Stimulated activated CD8-positive, alpha-beta memory T cell treated with anti-CD3 and anti-CD28 coated beads, Interleukin-15, amount 100 ng/mL, for 4 hours (primary cell): ENCODE measurements around the gene CRYGS.
"Not testable (repeated sequence)": the region's sequence is repeated elsewhere in the genome, so short reads cannot be mapped to it uniquely, and the experiment has no call there.

Experiments used
- DNase-seq, 2 donors: peaks; one replicate each; pipeline ENCODE4 v3.0.0-alpha.2; 2020; ENCODE audit warnings: low read depth in 2 of 2

The CRYGS gene

GRCh38 chr3:186552408-186553031 lies 8.3 kb upstream of the CRYGS start:
- DNase-seq, result no peak

- DNase-seq, result no peak
Observed at GRCh38 chr3:186551387-186551786, 7.2 kb upstream of the CRYGS start.

- no peak for DNase-seq
Observed at GRCh38 chr3:186549497-186549896, 5.3 kb upstream of the CRYGS start.

- no peak for DNase-seq
Observed at GRCh38 chr3:186540835-186541226, 3.3 kb downstream of the CRYGS start.

GRCh38 chr3:186540221-186540834 lies 3.9 kb downstream of the CRYGS start:
- DNase-seq, result peak; percentile 41 to 67

GRCh38 chr3:186538779-186539178 lies 5.4 kb downstream of the CRYGS start:
- DNase-seq, result no peak

GRCh38 chr3:186536883-186537844 lies 7.0 kb downstream of the CRYGS start:
- no peak for DNase-seq

- DNase-seq, result peak in 1 of 2 donors; percentile 30
Observed at GRCh38 chr3:186534113-186534669, 10.0 kb downstream of the CRYGS start.

- no peak for DNase-seq
Observed at GRCh38 chr3:186532598-186533072, 11.5 kb downstream of the CRYGS start.

- DNase-seq, result not testable (repeated sequence)
Observed at GRCh38 chr3:186531694-186532093, 12.5 kb downstream of the CRYGS start.

GRCh38 chr3:186530415-186530814 lies 13.8 kb downstream of the CRYGS start:
- DNase-seq, result no peak

- DNase-seq, result no peak
Observed at GRCh38 chr3:186529201-186529999, 14.8 kb downstream of the CRYGS start.

GRCh38 chr3:186526256-186526606 lies 17.9 kb downstream of the CRYGS start:
- DNase-seq, result no peak

- no peak for DNase-seq
Observed at GRCh38 chr3:186525369-186526255, 18.6 kb downstream of the CRYGS start.

- no peak for DNase-seq
Observed at GRCh38 chr3:186524616-186525015, 19.6 kb downstream of the CRYGS start.

- no peak for DNase-seq
Observed at GRCh38 chr3:186523434-186523833, 20.7 kb downstream of the CRYGS start.

- no peak for DNase-seq
Observed at GRCh38 chr3:186523022-186523421, 21.2 kb downstream of the CRYGS start.

- DNase-seq, result no peak
Observed at GRCh38 chr3:186520957-186521842, 23.0 kb downstream of the CRYGS start.

GRCh38 chr3:186520431-186520830 lies 23.7 kb downstream of the CRYGS start:
- no peak for DNase-seq
